IPS-NIHi11 (cell line): ENCODE data around the gene G3BP2.
"Not testable (repeated sequence)": the region's sequence is repeated elsewhere in the genome, so short reads cannot be mapped to it uniquely, and the experiment has no call there.

ENCODE experiments used
- DNase-seq: peaks from one replicate; pipeline ENCODE4 v3.0.0; 2012; ENCODE audit warnings: mixed read lengths, low spot score

Gene G3BP2

DNA sequence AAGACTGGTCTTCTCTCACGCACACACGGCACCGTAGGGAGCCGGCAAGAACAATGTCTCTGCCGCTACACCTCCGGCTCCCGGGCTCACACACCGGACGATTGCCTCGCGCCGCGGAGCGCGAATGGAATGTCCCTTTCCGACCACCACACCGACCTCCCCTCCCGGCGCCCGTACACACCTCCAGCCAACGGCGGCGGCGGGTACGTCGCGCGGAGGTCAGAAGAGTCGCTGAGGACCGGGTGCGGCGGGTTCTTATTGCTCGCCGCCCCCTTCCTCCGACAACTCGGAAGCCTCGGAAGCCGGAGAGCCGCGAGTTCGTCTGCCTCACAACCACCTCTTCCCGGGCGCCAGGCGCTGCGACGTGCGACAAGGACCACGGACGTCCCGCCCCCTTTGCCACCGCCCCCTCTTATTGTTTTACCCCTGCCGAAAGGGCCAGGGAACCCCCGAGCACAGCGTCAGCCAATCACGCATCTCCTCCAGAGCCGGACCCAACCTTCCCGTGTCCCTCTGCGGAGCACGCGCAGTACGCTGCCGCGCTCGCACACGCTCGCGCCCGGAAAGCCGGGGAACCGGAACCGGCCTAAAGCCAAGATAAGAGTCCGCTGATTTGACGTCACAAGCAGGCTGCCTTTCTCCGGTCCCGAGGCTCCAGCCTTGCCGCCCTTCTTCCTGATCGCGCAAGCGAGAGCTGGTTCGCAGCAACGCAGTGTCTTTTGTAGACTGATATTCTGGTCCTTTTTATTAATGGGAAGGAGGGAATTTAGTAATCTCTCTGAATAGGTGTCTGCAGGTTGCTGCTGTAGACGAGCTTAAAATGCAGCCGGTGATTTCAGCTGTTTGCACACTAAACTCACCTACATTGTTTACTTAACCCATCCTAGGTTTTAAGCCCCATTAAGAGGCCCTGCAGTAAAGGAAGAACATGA is at the start of gene G3BP2:
G3BP2 (minus strand) TSS at position 385 of the 932 bp plus-strand sequence. CDS start 11,386 bp downstream, outside the sequence.
- DNase-seq = peak; percentile 98

DNA sequence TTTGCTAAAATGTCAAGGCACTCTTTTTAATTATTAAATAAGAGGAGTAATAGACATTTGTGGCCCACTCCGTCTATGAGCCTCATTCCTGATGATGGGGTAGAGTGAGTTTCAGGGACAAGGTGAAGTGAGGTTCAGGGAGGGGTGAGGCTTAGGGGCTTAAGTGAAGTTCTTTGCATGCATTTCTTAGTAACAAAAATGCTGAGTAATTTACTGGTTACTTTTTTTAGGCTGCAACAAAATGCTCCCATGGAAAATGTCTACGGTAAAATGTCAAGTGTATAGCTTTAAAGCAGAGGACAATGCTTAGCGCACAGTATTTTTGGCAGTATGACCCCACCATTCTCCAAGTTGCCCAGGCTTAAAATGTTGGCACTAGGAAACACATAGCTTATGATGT is 49.2 kb upstream of the G3BP2 start:
- DNase-seq = no peak

DNA sequence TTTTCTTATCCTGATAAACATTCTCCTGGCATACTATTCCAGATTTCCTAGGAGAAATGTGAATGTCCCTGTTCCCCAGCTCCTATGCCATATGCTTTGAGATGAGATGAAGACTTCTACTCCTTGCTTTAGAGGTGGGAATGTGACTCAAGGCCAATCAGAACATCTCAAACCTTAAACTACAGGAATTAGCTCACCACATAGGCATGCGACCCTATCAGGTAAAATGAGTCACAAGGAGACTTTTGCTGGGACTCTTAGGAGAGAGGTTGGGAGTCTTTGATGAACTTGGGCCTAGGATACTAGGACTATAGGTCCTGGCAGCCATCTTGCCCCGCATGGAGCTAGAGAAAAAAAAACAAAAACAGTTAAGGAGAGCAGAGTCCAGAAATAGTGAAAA is 45.3 kb upstream of the G3BP2 start:
- DNase-seq = no peak

DNA sequence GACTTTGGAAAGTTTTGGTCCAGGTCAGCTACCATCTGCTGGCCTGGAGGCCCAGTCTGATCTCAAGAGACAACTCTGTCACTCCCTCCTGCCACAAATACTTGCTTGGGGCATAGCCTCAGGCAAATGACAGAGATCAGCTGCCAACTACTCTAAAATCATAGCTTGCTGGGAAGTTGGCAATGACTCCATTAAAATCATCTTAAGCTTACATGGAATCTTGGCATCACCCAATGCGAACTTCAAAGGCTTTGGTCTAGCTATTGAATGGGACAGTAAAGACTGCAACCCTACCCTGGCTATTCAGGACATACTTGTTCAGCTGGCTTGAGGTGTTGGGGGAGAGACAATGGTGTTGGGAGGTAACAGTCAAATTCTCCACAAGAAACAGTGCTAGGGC is 44.2 kb upstream of the G3BP2 start:
- no peak for DNase-seq

DNA sequence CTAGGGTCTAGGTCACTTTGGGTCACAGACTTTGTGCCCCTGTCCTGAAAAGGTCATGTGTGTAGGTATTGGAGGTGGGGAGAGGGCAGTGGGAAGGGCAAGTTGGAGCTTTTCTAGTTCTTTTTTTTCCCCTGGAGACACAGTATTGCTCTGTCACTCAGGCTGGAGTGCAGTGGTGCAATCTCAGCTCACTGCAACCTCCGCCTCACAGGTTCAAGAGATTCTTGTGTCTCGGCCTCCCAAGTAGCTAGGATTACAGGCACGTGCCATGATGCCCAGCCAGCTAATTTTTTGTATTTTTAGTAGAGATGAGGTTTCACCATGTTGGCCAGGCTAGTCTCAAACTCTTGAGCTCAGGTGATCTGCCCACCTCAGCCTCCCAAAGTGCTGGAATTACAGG is 42.8 kb upstream of the G3BP2 start:
- not testable (repeated sequence) for DNase-seq

DNA sequence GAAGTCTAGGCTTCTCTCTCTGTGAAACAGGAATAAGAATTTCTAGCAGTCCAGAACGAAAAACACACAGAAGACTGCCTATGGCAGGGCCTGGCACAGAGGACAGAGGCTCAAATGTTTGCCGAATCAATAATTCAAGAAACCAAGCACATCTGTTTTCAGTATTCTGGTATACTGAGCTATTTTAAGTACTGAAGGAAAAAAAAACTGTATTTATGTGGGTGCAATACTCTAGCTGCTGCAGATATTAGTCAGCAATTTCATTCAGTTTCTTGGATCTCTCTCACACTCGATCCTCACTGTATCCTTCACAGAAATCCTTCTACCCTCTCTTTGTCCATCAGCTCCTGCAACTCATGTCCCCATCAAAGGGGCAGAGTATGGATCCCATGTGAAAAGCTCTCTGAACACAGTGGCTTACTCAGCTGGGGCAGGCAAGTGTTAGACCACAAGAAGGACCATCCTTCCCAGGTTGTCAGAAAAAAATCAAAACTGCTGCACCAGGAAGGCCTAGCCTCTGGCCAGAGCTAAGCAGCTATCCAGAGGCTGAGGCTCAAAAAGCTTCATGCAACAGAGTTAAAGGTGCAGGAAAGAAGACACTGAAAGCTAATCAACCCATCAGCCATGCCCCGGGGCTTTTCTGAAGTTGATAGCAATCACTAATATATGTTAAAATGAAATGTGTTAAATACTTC is 42.0 kb upstream of the G3BP2 start:
- no peak for DNase-seq

DNA sequence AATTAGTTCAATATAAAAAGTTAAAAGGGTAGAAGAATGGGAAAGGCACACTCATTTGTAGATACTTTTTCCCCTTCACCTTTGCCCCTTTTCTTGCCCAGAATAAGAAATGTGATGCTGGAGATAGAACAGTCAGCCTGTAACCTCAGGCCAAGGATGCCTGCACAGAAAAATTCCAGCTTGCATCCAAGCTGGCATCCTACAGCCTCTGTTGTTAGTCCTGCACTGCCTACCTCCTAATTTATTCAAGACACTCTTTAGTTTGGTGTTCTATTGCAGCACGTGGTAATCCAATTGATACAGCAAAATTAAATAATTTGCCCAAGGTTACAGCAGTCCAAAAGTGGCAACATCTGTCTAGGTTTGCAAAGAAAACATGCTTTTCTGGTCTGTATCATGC is 41.5 kb upstream of the G3BP2 start:
- DNase-seq = no peak

DNA sequence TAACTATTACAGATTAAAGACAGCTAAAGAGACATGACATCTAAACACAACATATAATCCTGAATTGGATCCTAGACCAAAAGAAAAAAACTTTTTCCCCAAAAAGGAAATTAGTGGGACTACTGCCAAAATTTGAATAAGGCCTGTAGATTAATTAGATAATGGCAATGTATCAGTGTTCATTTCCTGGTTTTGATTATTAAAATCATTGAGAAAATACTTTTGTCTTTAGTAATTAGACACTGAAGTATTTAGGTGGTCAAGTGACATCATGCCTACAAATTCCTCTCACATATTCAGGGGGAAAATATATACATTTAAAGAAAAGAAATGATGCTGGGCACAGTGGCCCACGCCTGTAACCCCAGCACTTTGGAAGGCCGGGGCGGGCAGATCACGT is 40.8 kb upstream of the G3BP2 start:
- DNase-seq = no peak

DNA sequence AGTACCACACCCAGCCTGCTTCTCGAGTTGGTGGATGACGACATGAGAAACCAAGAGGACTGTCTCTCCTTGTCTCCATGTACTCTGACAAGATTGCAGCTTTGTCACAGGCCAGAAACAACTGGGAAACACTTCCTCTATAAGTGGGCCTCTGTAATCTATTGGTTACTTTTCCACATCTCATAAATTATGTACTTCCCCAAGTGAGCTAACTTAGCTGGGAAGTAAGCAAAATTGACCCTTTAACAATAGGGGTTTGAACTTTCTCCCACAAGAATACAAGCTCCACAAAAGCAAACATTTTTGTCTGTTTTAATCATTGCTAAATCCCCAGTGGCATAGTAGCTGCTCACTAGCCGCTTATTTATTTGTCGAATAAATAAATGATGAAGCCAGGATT is 37.0 kb upstream of the G3BP2 start:
- no peak for DNase-seq

DNA sequence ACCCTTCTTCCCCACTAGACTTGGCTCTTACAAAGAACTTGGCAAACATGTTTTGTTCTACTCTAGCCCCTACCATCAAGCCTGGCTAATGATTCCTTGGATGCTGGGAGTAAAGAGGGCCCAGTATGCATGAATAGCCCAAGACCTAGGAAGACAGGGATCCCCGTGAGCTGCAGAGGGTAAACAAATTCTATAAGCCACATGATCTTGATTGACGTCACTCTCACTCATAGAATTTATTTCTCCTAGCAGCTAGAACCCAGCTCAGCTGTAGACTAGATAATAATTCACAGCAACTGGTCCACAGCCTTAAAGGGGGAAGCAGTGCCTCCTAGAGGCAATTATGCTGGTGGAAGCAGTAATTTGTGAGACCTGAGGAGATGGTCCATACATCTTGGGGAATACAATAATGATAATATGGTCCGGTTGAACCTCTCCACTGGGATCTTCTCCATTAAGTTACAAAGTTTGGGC is 35.0 kb upstream of the G3BP2 start:
- DNase-seq = no peak

DNA sequence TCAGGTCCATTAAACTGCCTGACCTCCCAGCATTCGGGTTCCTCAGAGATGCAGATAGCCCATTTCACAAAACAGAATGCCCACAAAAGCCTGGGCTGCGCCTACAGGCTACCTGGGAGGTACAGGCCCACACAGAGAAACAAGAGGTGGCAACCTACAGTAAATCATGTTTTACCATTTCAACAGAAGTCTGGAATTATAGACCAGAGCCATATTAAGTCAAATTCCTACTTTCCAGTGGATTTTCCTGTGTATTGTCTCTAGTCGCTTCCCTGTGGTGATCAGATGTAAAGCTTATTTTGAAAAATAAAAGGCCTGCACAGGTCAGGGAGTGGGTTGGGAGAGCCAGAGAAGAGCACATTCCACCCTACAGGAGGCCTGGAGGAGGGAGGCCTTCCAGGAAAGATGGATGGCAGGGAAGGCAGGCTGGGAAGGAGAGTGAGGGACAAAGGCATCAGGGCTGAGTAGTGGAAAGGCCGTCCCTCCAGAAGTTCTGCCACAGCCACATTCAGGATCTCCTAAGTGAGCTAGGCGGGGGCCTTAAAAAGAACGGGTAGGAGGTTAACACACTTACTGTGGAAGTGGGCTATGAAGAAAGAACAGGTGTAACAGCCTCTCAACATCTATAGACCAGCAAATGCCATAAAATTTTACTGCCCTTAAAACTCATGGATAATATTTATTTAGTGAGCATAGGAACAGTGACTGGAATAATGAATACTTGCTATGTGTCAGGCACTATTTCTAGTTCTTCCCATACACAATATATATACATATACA is 32.2 kb upstream of the G3BP2 start:
- peak; percentile 54 for DNase-seq

DNA sequence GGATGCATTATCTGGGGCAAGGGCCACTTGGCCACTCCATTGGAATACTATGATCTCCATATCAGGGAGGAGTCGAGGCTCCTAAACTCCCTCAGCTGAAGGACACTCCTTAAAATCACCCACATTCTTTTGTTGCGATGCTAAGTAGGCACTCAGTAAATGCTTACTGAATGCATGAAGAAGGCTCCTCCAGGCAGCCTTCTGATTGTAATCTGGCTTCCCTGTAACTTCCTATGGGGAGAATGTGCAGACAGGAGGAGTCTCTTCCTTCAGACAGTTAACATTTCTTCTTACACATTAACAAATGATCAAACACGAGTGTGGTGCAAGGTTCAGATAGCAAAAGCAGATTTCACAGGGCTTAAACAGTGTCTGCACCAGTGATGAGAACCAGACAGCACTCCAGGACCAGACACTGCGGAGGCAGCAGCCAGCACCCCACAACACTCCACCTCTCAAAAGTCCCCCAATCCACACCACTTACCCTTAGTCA is 29.8 kb upstream of the G3BP2 start:
- no peak for DNase-seq

DNA sequence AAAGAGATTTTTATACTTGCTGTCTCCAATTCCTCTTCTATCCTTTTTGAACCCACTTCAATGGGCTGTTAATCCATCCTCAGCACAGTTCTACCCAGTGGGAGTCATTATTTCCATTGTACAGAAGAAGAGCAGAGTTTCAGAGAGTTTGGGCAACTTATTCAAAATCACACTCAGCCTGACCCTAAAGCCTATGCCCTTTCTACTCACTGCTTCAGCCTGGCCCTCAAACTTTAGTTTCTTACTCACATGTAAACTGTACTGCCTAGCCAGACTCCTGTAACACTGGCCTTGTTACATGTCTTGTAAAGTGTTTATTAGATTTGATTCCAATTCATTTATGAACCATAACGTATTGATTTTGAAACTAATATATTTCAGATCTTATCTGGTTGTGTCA is 26.1 kb upstream of the G3BP2 start:
- DNase-seq = no peak

DNA sequence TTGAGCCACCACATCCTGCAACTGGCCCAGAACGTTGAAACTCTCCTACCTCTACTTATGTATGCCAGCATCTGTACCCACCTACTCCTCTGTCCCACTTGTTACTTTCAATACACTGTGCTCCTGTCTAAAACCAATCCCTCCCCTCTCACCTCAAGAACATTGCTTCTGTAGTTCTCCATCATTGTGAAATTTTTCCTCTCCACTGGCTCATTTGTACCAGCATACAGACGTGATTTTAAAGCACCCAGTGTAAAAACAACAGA is 25.7 kb upstream of the G3BP2 start:
- no peak for DNase-seq

DNA sequence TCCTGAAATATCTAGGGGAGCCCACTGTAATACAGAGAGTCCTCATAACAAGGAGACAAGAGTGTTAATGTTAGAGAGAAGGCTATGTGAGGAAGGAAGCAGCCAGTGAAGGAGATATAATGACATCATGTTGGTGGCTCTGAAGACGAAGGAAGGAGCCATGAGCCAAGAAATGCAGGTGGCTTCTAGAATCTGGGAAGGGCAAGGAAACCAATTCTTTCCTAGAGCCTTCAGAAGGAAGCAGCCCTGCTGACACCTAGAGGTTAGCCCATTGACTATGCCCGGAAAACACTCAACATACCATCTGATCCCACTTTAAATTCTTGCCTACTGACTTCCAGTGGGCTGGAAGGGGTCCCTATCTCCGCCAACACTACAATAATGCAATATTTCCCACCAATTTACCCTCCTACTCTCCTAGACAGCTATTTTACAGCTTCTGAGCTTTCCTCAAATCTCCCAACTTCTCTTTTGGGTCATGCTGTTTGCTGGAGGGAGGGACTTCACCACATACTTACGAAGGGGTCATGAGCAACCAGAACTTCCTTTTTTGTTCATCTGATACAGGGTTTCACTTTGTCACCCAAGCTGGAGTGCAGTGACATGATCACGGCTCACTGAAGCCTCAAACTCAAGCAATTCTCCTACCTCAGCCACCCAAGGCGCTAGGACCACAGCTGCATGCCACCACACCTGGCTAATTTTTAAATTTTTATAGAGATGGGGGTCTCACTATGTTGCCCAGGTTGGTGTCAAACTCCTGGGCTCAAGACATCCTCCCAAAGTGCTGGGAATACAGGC is 25.2 kb upstream of the G3BP2 start:
- DNase-seq = no peak

DNA sequence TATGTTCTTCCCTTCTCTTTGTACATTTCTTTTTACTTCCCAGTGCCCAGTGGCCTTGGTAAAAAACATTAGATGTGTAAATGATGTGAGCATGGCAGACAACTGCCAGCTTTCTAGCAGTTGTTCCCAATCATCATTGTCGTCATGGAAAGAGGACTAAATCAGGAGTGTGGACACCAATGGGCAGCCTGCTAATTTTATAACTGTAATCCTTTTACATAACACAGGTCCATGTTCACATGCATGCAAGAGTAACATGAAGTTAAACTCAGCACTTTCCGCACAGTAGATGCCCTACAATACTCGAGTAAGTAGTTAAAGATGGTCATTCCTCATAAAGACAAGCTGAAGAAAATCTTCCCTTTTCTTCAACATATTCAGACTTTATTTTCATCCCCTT is 23.4 kb upstream of the G3BP2 start:
- no peak for DNase-seq

DNA sequence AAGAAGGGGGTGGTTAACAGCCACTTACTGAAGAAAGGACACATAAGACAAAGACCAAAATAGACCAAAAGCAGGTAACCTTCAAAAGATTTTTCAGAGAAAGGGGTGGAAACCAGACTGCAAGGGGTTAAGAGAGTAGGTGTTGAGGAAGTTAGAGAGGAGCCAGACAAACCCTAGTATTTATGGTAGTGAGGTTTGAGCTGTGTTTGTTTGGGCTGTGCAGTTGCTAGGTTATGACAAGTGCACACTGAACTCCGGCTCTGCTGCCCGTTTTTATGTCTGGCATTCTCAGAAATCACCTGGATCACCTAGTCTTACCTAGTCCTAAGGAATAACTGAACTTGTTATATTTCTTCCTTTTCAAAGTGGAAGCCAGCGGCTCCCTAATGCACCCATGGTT is 22.9 kb upstream of the G3BP2 start:
- DNase-seq = no peak

DNA sequence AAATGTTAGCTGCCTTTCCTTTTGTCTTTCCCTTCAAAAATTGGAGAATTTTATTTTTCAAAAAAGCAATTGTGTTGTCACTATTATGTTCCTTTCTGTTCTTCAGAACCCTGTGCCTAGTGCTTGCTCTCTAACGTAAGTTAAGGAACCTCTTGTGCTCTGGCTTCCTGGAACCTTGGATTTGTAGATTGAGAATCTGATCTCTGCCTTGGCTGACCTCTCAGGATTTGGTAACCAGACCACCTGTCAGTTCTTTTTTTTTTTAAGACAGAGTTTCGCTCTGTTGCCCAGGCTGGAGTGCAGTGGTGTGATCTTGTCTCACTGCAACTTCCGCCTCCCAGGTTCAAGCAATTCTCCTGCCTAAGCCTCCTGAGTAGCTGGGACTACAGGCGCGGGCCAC is 18.9 kb upstream of the G3BP2 start:
- DNase-seq = not testable (repeated sequence)

DNA sequence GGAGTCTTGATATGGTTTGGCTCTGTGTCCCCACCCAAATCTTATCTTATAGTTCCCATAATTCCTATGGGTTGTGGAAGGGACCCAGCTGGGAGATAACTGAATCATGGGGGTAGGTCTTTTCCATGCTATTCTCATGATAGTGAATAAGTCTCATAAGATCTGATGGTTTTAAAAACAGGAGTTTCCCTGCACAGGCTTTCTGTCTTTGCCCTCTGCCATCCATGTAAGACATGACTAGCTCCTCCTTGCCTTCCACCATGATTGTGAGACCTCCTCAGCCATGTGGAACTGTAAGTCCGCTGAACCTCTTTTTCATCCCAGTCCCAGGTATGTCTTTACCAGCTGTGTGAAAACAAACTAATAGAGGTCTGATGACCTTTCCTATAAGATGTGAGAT is 13.9 kb upstream of the G3BP2 start:
- not testable (repeated sequence) for DNase-seq

DNA sequence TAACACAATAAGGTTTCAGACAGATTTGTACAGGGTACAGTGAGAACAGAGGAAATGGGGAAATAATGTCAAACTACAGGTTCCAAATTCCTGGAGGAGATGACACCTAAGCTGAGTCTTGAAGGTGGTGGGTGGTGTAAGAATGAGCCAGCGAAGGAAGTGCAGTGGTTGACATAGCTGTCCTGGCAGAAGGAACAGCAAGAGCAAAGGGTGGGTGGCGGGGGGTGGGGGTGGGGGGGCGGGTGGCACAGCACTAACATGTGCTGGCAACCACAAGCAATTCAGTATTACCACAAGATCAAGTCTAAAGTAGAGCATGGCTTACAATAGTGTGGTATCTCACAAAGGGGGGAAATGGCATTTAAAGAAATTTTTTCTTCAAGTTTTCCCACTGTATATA is 13.1 kb upstream of the G3BP2 start:
- no peak for DNase-seq

DNA sequence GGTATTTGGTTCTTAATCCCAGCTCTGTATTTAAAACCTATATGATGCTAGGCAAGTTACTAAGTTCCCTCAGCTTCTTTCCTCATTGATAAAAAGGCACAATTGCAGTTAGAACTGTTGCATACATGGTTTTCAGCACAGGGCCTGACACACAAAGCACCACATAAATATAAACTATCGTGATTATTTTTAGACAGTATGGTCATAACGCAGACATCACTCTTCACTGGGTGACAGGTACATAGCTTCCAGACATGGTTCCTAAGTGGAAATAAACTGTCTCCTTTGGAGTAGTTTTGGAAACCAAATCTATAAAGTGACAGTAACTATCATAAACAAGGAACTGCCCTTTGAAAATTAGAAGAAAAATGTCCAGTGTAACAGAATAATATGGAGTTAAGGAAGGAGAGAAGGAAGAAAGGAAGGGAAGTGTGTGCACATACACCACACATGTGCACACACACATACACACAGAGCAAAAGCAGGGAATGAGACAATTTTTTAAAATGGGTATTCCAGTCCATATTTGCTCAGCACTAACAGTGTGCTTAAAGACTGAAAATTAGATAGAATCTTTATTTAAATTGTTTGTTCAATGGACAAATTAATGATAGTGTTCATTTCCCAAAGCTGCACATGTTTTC is 12.5 kb upstream of the G3BP2 start:
- no peak for DNase-seq
